SH-SY5Y (cell line): ENCODE data around the gene SH3D19.

ENCODE experiments used
- GATA2 ChIP-seq: IDR thresholded peaks from 2 replicates; pipeline ENCODE4 v1.6.1; 2011; ENCODE audit warnings: mild to moderate bottlenecking, low read depth, low read length
- GATA3 ChIP-seq: IDR thresholded peaks from 2 replicates; pipeline ENCODE4 v1.6.1; 2011; ENCODE audit warnings: low read depth, mild to moderate bottlenecking, low read length, moderate library complexity

DNA sequence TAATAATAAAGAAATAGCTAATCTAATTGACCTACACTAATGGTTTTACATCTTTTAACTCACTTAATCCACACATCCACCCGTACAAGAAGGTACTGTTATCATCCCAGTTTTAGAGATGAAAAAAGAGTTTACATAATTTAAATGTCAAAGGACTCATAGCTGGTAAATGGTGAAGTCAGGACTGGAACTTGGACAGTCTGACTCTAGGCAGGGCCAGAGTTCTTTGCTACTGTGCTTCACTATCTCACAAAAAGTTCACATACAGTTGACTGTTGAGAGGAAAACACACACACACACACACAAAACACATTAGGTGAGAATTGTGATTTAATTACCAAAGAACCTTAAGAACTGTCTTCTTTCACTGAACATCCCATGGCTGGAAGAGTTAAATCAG, 119.7 kb downstream of the SH3D19 start:
- TF ChIP-seq GATA2 (no peak), GATA3 (no peak)
